ENCODE data around the gene CRISPLD2. TPM values are rescaled to one million over a fixed set of nuclear protein-coding genes. Genes with fewer than 3 reads are reported as not detected.
A peak's percentile ranks its signal among the peaks of the same experiment; 100 is the strongest.

The CRISPLD2 gene
- total and polyA plus RNA-seq, 2 donors (not counting 1 experiment from before 2014, with no cell fraction given) = 37.0 to 96.2 TPM

DNA sequence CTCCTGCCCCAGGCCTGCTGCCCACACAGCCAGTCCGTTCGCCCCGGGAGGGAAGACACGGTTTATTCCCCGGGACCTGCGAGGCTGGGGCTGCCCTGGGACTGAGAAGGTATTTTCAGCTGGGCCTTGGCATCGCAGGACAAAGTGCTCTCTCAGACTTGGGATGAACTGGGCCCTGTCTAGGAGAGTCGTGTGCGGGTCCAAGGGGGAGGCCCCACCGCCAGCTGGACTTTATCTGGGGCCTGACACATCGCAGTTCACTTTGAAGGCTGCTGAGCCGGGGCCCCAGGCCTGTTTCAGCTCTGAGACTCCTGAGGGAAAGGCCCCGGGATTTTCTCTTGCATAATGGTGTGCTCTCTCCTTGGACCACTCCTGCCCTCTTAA, 6.8 kb downstream of the CRISPLD2 start:
- peak in 1 of 2 donors; percentile 85 for DNase-seq (ENCODE audit: low read depth in 2 of 2)
- H3K27ac ChIP-seq (ENCODE audit: insufficient read depth, low read length) = peak overlapping the region; percentile 74
- peaks cover 7% of the 10 kb centered on the region for H3K79me2 ChIP-seq (ENCODE audit: control insufficient read depth, insufficient read depth, low read length)
- no peak overlapping the region for H2AFZ ChIP-seq (ENCODE audit: low read length)
- H3K4me3 ChIP-seq (replicated peaks in 1 of 4; ENCODE audit: control extremely low read depth in 1 of 4, insufficient read depth in 1 of 4, low read depth in 3 of 4, low read length in 4 of 4) = no peak overlapping the region
- no peaks in the 10 kb centered on the region for H4K20me1 ChIP-seq (ENCODE audit: control insufficient read depth, extremely low read depth, insufficient read depth, low read length)
- H3K36me3 ChIP-seq (ENCODE audit: control insufficient read depth, insufficient read depth, low read length) = no peaks in the 10 kb centered on the region
- peaks cover 34% of the 10 kb centered on the region for H3K4me1 ChIP-seq (ENCODE audit: control insufficient read depth, extremely low read depth, insufficient read depth, low read length)
- H3K27me3 ChIP-seq (ENCODE audit: control insufficient read depth, insufficient read depth, low read length) = no peaks in the 10 kb centered on the region
- TF ChIP-seq EZH2 (IDR thresholded peaks at IDR 0.05; ENCODE audit: low read length, missing control alignments) = no peak
- TF ChIP-seq, protein P1, sequence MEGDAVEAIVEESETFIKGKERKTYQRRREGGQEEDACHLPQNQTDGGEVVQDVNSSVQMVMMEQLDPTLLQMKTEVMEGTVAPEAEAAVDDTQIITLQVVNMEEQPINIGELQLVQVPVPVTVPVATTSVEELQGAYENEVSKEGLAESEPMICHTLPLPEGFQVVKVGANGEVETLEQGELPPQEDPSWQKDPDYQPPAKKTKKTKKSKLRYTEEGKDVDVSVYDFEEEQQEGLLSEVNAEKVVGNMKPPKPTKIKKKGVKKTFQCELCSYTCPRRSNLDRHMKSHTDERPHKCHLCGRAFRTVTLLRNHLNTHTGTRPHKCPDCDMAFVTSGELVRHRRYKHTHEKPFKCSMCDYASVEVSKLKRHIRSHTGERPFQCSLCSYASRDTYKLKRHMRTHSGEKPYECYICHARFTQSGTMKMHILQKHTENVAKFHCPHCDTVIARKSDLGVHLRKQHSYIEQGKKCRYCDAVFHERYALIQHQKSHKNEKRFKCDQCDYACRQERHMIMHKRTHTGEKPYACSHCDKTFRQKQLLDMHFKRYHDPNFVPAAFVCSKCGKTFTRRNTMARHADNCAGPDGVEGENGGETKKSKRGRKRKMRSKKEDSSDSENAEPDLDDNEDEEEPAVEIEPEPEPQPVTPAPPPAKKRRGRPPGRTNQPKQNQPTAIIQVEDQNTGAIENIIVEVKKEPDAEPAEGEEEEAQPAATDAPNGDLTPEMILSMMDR (conservative IDR thresholded peaks at IDR 0.05 in 1 of 2, IDR thresholded peaks at IDR 0.05 in 1 of 2; ENCODE audit: low read depth in 1 of 2, low read length in 2 of 2) = no peak
- H3K4me2 ChIP-seq (ENCODE audit: extremely low read depth, insufficient read depth, low read length) = no peak overlapping the region
- no peaks in the 10 kb centered on the region for H3K9me3 ChIP-seq (ENCODE audit: control insufficient read depth, insufficient read depth, low read depth, low read length)
- peak overlapping the region; percentile 57 for H3K9ac ChIP-seq (ENCODE audit: insufficient read depth, low read length)

DNA sequence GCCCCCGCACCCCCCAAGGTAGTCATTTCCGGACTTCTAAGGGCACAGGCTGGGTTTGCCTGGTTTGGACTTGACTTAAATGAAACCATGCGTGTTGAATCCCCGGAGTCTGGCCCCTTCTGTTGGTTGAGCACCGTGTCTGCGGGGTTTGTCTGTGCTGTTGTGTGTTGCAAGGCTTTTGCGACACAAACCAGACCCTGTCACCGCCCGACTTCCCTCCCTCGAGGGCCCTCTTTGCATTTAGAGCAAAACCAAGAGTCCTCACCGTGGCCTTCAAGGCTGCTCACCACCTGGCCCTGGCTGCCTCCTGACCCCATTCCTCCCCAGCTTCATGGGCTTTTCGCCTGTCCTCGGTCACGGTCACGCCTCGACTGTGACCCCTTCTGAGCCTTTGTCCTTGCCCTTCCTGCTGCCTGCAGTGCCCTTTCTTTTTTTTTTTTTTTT, 7.4 kb downstream of the CRISPLD2 start:
- TF ChIP-seq EZH2 (IDR thresholded peaks at IDR 0.05; ENCODE audit: low read length, missing control alignments) = no peak
- TF ChIP-seq, protein P1 (conservative IDR thresholded peaks at IDR 0.05 in 1 of 2, IDR thresholded peaks at IDR 0.05 in 1 of 2; ENCODE audit: low read depth in 1 of 2, low read length in 2 of 2) = no peak

DNA sequence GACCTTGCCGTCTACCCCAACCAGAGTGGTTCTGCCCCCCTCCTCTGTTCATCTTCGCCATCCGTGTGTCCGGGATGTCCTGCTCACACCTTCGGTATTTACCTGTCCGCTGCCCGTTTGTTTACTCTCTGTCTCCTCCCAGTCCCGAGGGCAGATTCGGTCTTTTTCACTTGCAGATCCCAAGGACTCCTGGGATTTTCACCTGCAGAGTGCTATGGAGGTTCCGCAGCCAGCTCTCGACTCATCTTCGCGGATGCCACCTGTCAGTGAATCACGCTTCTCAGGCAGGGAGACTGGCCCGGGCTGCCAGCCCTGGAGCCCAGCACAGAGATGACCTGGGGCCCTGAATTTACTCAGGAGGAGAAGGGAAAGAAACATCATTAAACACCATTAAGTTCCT, 8.1 kb downstream of the CRISPLD2 start:
- Histone ChIP-seq H3K9me3 (ENCODE audit: control insufficient read depth, insufficient read depth, low read depth, low read length) (no peaks in the 10 kb centered on the region), H3K79me2 (ENCODE audit: control insufficient read depth, insufficient read depth, low read length) (peaks cover 7% of the 10 kb centered on the region), H3K27ac (ENCODE audit: insufficient read depth, low read length) (peak overlapping the region; percentile 74), H3K36me3 (ENCODE audit: control insufficient read depth, insufficient read depth, low read length) (no peaks in the 10 kb centered on the region), H3K4me1 (ENCODE audit: control insufficient read depth, extremely low read depth, insufficient read depth, low read length) (peaks cover 35% of the 10 kb centered on the region), H3K9ac (ENCODE audit: insufficient read depth, low read length) (no peak overlapping the region), H4K20me1 (ENCODE audit: control insufficient read depth, extremely low read depth, insufficient read depth, low read length) (no peaks in the 10 kb centered on the region), H3K4me3 (replicated peaks in 1 of 4; ENCODE audit: control extremely low read depth in 1 of 4, insufficient read depth in 1 of 4, low read depth in 3 of 4, low read length in 4 of 4) (no peak overlapping the region), H3K4me2 (ENCODE audit: extremely low read depth, insufficient read depth, low read length) (no peak overlapping the region), H3K27me3 (ENCODE audit: control insufficient read depth, insufficient read depth, low read length) (no peaks in the 10 kb centered on the region), H2AFZ (ENCODE audit: low read length) (no peak overlapping the region)
- no peak for TF ChIP-seq EZH2 (IDR thresholded peaks at IDR 0.05; ENCODE audit: low read length, missing control alignments)
- TF ChIP-seq, protein P1 (conservative IDR thresholded peaks at IDR 0.05 in 1 of 2, IDR thresholded peaks at IDR 0.05 in 1 of 2; ENCODE audit: low read depth in 1 of 2, low read length in 2 of 2) = no peak
- no peak for DNase-seq (ENCODE audit: low read depth in 2 of 2)

More for the DNA sequence above, 7.4 kb downstream of the CRISPLD2 start:
- Histone ChIP-seq H3K27ac (ENCODE audit: insufficient read depth, low read length) (peak overlapping the region; percentile 74), H4K20me1 (ENCODE audit: control insufficient read depth, extremely low read depth, insufficient read depth, low read length) (no peaks in the 10 kb centered on the region), H3K9me3 (ENCODE audit: control insufficient read depth, insufficient read depth, low read depth, low read length) (no peaks in the 10 kb centered on the region), H3K36me3 (ENCODE audit: control insufficient read depth, insufficient read depth, low read length) (no peaks in the 10 kb centered on the region), H3K9ac (ENCODE audit: insufficient read depth, low read length) (peak overlapping the region; percentile 48), H3K4me2 (ENCODE audit: extremely low read depth, insufficient read depth, low read length) (no peak overlapping the region), H3K79me2 (ENCODE audit: control insufficient read depth, insufficient read depth, low read length) (peaks cover 7% of the 10 kb centered on the region), H3K27me3 (ENCODE audit: control insufficient read depth, insufficient read depth, low read length) (no peaks in the 10 kb centered on the region), H2AFZ (ENCODE audit: low read length) (no peak overlapping the region), H3K4me1 (ENCODE audit: control insufficient read depth, extremely low read depth, insufficient read depth, low read length) (peaks cover 33% of the 10 kb centered on the region), H3K4me3 (replicated peaks in 1 of 4; ENCODE audit: control extremely low read depth in 1 of 4, insufficient read depth in 1 of 4, low read depth in 3 of 4, low read length in 4 of 4) (no peak overlapping the region)
- peak in 1 of 2 donors; percentile 60 for DNase-seq (ENCODE audit: low read depth in 2 of 2)
